Measurements from ENCODE around the gene DAZAP1. TPM values are rescaled to one million over a fixed set of nuclear protein-coding genes. Genes with fewer than 3 reads are reported as not detected.
A peak's percentile ranks its signal among the peaks of the same experiment; 100 is the strongest.

Gene DAZAP1
- total RNA-seq, 1 experiment from 2014 or later, result 144 TPM

DNA sequence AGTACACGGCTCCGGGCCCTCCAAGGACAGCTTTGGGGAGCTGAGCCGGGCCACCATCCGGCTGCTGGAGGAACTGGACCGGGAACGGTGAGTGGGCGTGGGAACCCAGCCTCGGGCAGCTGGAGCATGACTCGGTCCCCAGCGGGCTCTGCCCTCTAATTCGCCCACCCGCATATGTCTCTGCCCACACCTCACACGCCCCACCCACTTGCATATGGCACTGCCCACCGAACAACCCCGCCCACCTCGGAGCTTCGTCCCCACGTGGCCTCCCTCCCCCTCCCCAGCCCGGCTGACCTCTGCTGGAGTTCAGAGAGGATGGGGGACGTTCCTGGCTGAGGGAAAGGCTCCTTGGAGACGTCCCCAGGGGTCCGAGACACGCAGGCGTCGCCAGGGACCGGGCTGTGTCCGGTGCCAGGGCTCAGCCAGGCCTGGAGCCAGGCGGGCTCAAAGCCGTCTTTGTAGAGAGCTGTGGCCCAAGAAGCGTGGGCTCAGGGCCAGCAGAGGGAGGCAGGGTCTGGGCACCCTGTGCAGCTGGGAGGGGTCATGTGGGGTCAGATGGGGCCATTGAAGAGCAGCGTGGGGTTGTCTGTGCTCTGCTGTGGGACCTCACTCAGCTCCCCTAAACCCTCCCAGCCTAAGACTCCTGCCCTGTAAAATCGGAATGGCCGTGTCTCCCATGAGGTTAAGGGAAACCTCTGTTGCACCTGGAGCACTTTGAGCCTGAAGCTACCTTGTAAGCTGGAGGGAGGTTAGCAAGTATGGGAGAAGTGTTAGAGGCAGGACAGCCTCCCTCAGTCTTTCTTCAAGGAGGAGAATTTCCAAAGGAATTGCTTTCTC, 46.4 kb downstream of the DAZAP1 start:
- H4K20me1 ChIP-seq (ENCODE audit: insufficient read depth), result no peaks in the 10 kb centered on the region
- CTCF ChIA-PET, result no interaction called here
- H3F3A ChIP-seq (ENCODE audit: insufficient read depth, low read depth), result peaks cover 10% of the 10 kb centered on the region
- TF ChIP-seq, protein P1, sequence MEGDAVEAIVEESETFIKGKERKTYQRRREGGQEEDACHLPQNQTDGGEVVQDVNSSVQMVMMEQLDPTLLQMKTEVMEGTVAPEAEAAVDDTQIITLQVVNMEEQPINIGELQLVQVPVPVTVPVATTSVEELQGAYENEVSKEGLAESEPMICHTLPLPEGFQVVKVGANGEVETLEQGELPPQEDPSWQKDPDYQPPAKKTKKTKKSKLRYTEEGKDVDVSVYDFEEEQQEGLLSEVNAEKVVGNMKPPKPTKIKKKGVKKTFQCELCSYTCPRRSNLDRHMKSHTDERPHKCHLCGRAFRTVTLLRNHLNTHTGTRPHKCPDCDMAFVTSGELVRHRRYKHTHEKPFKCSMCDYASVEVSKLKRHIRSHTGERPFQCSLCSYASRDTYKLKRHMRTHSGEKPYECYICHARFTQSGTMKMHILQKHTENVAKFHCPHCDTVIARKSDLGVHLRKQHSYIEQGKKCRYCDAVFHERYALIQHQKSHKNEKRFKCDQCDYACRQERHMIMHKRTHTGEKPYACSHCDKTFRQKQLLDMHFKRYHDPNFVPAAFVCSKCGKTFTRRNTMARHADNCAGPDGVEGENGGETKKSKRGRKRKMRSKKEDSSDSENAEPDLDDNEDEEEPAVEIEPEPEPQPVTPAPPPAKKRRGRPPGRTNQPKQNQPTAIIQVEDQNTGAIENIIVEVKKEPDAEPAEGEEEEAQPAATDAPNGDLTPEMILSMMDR (conservative IDR thresholded peaks at IDR 0.05), result no peak
- no peak for TF ChIP-seq EZH2 (IDR thresholded peaks at IDR 0.05; ENCODE audit: low read depth)
- POLR2A ChIA-PET (ENCODE audit: unreplicated experiment), result no interaction called here
- no peak for DNase-seq
- H3K4me2 ChIP-seq, result no peak overlapping the region
- H3K27ac ChIP-seq, result no peak overlapping the region
- no peaks in the 10 kb centered on the region for H3K79me2 ChIP-seq (ENCODE audit: low read depth)
- no peak overlapping the region for H3K4me3 ChIP-seq
- H3K9me3 ChIP-seq (ENCODE audit: insufficient read depth, low read depth), result no peaks in the 10 kb centered on the region
- intact Hi-C loops (cut with micrococcal nuclease; ENCODE audit: unreplicated experiment), result no loop called here
- H3K27me3 ChIP-seq (ENCODE audit: insufficient read depth, low read depth), result no peaks in the 10 kb centered on the region
- no peak overlapping the region for H2AFZ ChIP-seq
- no peaks in the 10 kb centered on the region for H3K4me1 ChIP-seq (replicated peaks; ENCODE audit: insufficient read depth)
- no TSS peak for BruUV-seq (replicated peaks)
- no peaks in the 10 kb centered on the region for H3K9me2 ChIP-seq (ENCODE audit: insufficient read depth)
- no peaks in the 10 kb centered on the region for H3K36me3 ChIP-seq (ENCODE audit: low read depth)

DNA sequence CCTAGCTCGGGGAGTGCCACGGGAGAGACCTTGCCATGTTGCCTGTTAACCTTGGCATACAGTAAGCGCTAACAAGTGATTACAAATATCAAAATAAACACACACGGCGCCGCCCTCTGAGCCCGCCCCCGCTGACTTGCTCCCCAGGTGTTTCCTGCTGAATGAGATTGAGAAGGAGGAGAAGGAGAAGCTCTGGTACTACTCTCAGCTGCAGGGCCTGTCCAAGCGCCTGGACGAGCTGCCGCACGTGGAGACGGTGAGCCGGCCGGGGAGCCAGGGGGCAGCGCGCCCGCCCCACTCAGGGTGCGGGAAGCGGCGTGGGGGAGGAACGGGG, 47.6 kb downstream of the DAZAP1 start:
- peak; percentile 52 to 64 for DNase-seq
- Histone ChIP-seq H3K4me2 (peak overlapping the region; percentile 72), H3K4me3 (peak overlapping the region; percentile 50; the same call in 1 of the 2 replicates), H2AFZ (peak overlapping the region; percentile 72), H3K4me1 (replicated peaks; ENCODE audit: insufficient read depth) (no peaks in the 10 kb centered on the region), H3K27ac (peak overlapping the region; percentile 30; the same call in 1 of the 2 replicates), H3F3A (ENCODE audit: insufficient read depth, low read depth) (peaks cover 10% of the 10 kb centered on the region), H3K9me3 (ENCODE audit: insufficient read depth, low read depth) (no peaks in the 10 kb centered on the region), H4K20me1 (ENCODE audit: insufficient read depth) (no peaks in the 10 kb centered on the region), H3K36me3 (ENCODE audit: low read depth) (no peaks in the 10 kb centered on the region), H3K9me2 (ENCODE audit: insufficient read depth) (no peaks in the 10 kb centered on the region), H3K79me2 (ENCODE audit: low read depth) (no peaks in the 10 kb centered on the region), H3K27me3 (ENCODE audit: insufficient read depth, low read depth) (no peaks in the 10 kb centered on the region)
- POLR2A ChIA-PET (ENCODE audit: unreplicated experiment), result no interaction called here
- intact Hi-C loops (cut with micrococcal nuclease; ENCODE audit: unreplicated experiment), result loop anchor here (5.0 kb wide), 1 partner anchor 48 kb away; the partner anchor contains the start of gene DAZAP1
- BruUV-seq (replicated peaks), result no TSS peak
- CTCF ChIA-PET, result no interaction called here
- TF ChIP-seq, protein P1 (conservative IDR thresholded peaks at IDR 0.05), result no peak

DNA sequence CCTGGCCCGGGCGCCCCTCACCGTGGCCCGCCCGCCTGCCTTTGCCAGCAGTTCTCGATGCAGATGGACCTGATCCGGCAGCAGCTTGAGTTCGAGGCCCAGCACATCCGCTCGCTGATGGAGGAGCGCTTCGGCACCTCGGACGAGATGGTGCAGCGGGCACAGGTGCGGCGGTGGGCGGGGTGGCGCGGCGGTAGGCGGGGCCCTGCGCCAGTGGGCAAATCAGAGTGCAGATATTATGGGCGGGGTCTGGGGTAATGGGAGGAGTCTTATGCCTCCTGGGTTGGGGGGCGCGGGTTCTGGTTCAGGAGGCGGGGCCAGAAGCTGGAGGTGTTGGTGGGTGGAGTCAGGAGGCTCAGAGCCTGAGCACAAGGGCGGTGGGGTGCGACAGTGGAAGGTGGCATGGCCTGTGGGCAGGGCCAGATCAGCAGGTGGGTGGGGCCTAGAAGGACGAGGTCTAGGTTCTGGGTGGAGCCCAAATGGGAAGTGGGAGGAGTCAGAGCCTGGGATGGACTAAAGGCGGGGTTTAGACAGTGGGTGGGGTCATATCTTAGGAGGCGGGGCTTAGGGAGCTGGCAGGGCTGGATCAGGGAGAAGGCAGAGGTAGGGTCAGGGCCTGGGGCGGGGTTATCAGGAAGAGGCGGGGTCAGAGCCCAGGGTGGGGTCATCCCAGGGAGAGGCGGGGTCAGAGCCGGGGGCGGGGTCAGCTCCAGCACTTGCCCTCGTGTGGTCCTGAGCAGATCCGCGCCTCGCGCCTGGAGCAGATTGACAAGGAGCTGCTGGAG, 48.1 kb downstream of the DAZAP1 start:
- Histone ChIP-seq H2AFZ (peak overlapping the region; percentile 72), H3K27ac (peak overlapping the region; percentile 30; the same call in 1 of the 2 replicates), H3K79me2 (ENCODE audit: low read depth) (no peaks in the 10 kb centered on the region), H3K9me2 (ENCODE audit: insufficient read depth) (no peaks in the 10 kb centered on the region), H3K4me1 (replicated peaks; ENCODE audit: insufficient read depth) (no peaks in the 10 kb centered on the region), H3F3A (ENCODE audit: insufficient read depth, low read depth) (peaks cover 10% of the 10 kb centered on the region), H3K9me3 (ENCODE audit: insufficient read depth, low read depth) (no peaks in the 10 kb centered on the region), H3K4me2 (peak overlapping the region; percentile 72), H3K36me3 (ENCODE audit: low read depth) (no peaks in the 10 kb centered on the region), H3K4me3 (peak overlapping the region; percentile 50; the same call in 1 of the 2 replicates), H4K20me1 (ENCODE audit: insufficient read depth) (no peaks in the 10 kb centered on the region), H3K27me3 (ENCODE audit: insufficient read depth, low read depth) (no peaks in the 10 kb centered on the region)
- BruUV-seq (replicated peaks), result no TSS peak
- DNase-seq, result peak; percentile 91 to 93
- CTCF ChIA-PET, result interaction anchor here (0.7 kb wide), 1 partner anchor 186 kb away, joined by 5 read pairs; the partner anchor contains the start of gene CIRBP
- TF ChIP-seq, protein P1 (conservative IDR thresholded peaks at IDR 0.05), result no peak
- TF ChIP-seq EZH2 (IDR thresholded peaks at IDR 0.05; ENCODE audit: low read depth), result no peak
- POLR2A ChIA-PET (ENCODE audit: unreplicated experiment), result interaction anchor here (0.5 to 0.7 kb wide), 5 partner anchors 101 to 294 kb away, joined by 3 to 13 read pairs (median 4); a partner anchor contains a TSS
- intact Hi-C loops (cut with micrococcal nuclease; ENCODE audit: unreplicated experiment), result loop anchor here (5.0 kb wide), 1 partner anchor 48 kb away; the partner anchor contains the start of gene DAZAP1

All from PC-9 (cell line).